ENCODE results near the gene RAD1. TPM values are rescaled to one million over a fixed set of nuclear protein-coding genes. Genes with fewer than 3 reads are reported as not detected.

Gene RAD1
- total and polyA plus RNA-seq, 9 donors: 7.6 to 27.3 (median 18.5) TPM

DNA sequence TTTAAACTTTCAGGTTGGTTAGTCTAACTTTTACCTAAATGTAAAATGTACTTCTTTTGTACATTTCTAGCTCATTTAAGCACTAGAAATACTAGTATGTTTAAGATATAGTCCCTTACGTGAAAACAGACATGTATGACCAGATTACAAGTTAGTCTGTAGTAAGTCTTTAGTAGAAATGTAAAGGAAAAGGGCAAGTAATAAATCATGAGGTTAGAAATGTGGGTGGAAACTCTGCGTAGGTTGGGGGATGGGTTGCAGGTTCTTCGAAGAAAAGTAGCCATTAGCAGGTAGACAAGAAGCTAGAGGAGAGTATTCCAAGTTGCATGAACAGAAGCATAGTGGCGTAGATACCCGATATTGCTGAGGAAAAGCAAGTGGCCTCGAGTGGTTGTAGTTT lies 22.9 kb downstream of the RAD1 start:
- WGBS, 3 donors: 88 to 94% (median 93%) methylated on average over 6 of the region's 6 CpGs
- intact Hi-C loops (cut with DNase I): no loop called here
- H3K4me3 ChIP-seq: no peak overlapping the region
- no peak for DNase-seq
- no peaks in the 10 kb centered on the region for H3K4me1 ChIP-seq (ENCODE audit: insufficient read depth)
- TF ChIP-seq POLR2A (IDR thresholded peaks at IDR 0.05): no peak
- no peak for TF ChIP-seq EP300 (IDR thresholded peaks at IDR 0.05)
- TF ChIP-seq, protein P1, sequence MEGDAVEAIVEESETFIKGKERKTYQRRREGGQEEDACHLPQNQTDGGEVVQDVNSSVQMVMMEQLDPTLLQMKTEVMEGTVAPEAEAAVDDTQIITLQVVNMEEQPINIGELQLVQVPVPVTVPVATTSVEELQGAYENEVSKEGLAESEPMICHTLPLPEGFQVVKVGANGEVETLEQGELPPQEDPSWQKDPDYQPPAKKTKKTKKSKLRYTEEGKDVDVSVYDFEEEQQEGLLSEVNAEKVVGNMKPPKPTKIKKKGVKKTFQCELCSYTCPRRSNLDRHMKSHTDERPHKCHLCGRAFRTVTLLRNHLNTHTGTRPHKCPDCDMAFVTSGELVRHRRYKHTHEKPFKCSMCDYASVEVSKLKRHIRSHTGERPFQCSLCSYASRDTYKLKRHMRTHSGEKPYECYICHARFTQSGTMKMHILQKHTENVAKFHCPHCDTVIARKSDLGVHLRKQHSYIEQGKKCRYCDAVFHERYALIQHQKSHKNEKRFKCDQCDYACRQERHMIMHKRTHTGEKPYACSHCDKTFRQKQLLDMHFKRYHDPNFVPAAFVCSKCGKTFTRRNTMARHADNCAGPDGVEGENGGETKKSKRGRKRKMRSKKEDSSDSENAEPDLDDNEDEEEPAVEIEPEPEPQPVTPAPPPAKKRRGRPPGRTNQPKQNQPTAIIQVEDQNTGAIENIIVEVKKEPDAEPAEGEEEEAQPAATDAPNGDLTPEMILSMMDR (IDR thresholded peaks at IDR 0.05): no peak
- H3K9me3 ChIP-seq: no peaks in the 10 kb centered on the region
- H3K27ac ChIP-seq: no peak overlapping the region
- H3K36me3 ChIP-seq: no peaks in the 10 kb centered on the region
- no peaks in the 10 kb centered on the region for H3K27me3 ChIP-seq

DNA sequence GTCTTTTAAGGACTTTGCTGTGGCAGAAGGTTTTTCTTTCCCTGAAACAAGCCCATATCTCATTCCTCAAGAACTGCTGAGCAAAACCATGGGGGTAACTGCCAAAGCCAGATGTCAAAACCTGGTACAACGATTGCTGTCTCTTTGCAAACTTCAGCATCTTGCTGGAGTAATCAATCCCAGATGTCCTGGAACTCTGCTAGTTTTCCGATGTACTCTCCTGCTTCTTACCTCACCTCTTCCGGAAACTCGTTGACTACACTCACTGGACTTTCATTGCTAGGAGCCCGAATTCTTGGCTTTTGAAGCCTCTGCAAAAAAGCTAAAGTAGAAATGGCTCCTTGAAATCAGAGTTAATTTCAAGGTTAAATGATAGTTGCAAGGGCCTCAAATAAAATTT lies 23.3 kb downstream of the RAD1 start:
- no peaks in the 10 kb centered on the region for H3K27me3 ChIP-seq
- H3K27ac ChIP-seq: no peak overlapping the region
- H3K36me3 ChIP-seq: no peaks in the 10 kb centered on the region
- no peaks in the 10 kb centered on the region for H3K9me3 ChIP-seq
- DNase-seq: no peak
- TF ChIP-seq POLR2A (IDR thresholded peaks at IDR 0.05) (no peak), EP300 (IDR thresholded peaks at IDR 0.05) (no peak)
- TF ChIP-seq, protein P1 (IDR thresholded peaks at IDR 0.05): no peak
- no peaks in the 10 kb centered on the region for H3K4me1 ChIP-seq (ENCODE audit: insufficient read depth)
- WGBS, 3 donors: 37 to 47% (median 42%) methylated on average over 5 of the region's 5 CpGs
- no peak overlapping the region for H3K4me3 ChIP-seq
- intact Hi-C loops (cut with DNase I): no loop called here

DNA sequence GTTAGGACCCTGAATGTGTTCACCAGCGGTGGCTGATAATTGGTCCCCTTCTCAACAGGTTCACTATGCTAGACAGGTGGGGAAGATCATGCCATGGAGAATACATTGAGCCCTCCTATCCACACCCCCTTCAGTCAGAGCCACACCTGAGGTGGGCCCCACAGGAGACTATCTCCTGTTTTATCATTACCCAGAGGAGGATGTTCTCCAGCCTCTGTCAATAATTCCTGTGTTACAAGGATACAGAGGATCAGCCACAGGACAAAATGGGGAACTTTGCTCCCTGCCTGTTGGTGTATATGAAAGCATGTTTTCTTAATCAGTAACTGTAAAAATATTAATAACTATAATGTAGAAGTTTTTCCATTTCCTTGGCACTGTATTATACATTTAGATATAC lies 25.9 kb downstream of the RAD1 start:
- no peak for DNase-seq
- TF ChIP-seq, protein P1 (IDR thresholded peaks at IDR 0.05): no peak
- TF ChIP-seq POLR2A (IDR thresholded peaks at IDR 0.05) (no peak), EP300 (IDR thresholded peaks at IDR 0.05) (no peak)
- intact Hi-C loops (cut with DNase I): no loop called here

GRCh38 chr5:34886392-34887119 lies 28.7 kb downstream of the RAD1 start:
- H3K36me3 ChIP-seq: no peaks in the 10 kb centered on the region
- no peak overlapping the region for H3K4me3 ChIP-seq
- intact Hi-C loops (cut with DNase I): no loop called here
- H3K9me3 ChIP-seq: no peaks in the 10 kb centered on the region
- 94 to 96% (median 95%) methylated on average over 3 of the region's 3 CpGs for WGBS, 3 donors
- TF ChIP-seq POLR2A (IDR thresholded peaks at IDR 0.05) (no peak), EP300 (IDR thresholded peaks at IDR 0.05) (no peak)
- TF ChIP-seq, protein P1 (IDR thresholded peaks at IDR 0.05): no peak
- no peak for DNase-seq
- H3K27ac ChIP-seq: no peak overlapping the region
- H3K4me1 ChIP-seq (ENCODE audit: insufficient read depth): no peaks in the 10 kb centered on the region
- no peaks in the 10 kb centered on the region for H3K27me3 ChIP-seq

More for the DNA sequence above, 25.9 kb downstream of the RAD1 start:
- no peak overlapping the region for H3K4me3 ChIP-seq
- no peak overlapping the region for H3K27ac ChIP-seq
- 88 to 100% (median 95%) methylated on average over 1 of the region's 1 CpG for WGBS, 3 donors
- H3K27me3 ChIP-seq: no peaks in the 10 kb centered on the region
- no peaks in the 10 kb centered on the region for H3K4me1 ChIP-seq (ENCODE audit: insufficient read depth)
- H3K36me3 ChIP-seq: no peaks in the 10 kb centered on the region
- H3K9me3 ChIP-seq: no peaks in the 10 kb centered on the region
